Neural cell (in vitro differentiated cells): ENCODE data around the gene WARS2.

ENCODE experiments used
- CTCF ChIP-seq: fragments of 450-650 bp; IDR thresholded peaks from 2 replicates; pipeline ENCODE4 v1.5.1; 2014; ENCODE audit warnings: antibody characterized with exemption, mild to moderate bottlenecking, moderate library complexity; ENCODE audit not compliant: poor library complexity, severe bottlenecking
- EP300 ChIP-seq: fragments of 450-650 bp; conservative IDR thresholded peaks from 2 replicates; pipeline ENCODE4 v1.6.1; 2014; ENCODE audit warnings: antibody characterized with exemption, mild to moderate bottlenecking, moderate library complexity; ENCODE audit not compliant: poor library complexity, severe bottlenecking
- EZH2 ChIP-seq: fragments of 200-600, 300-800 bp; shearing (Covaris generic), sonication (generic); IDR thresholded peaks from 2 replicates; pipeline ENCODE4 v1.6.1; 2014; ENCODE audit warnings: antibody characterized with exemption, low read length, borderline replicate concordance, mild to moderate bottlenecking; ENCODE audit not compliant: insufficient read depth, poor library complexity, severe bottlenecking
- POLR2AphosphoS5 ChIP-seq: IDR thresholded peaks from 2 replicates; pipeline ENCODE4 v1.6.1; 2012
- TAF1 ChIP-seq: IDR thresholded peaks from 2 replicates; pipeline ENCODE4 v1.6.1; 2012; ENCODE audit warnings: low read depth

GRCh38 chr1:119009312-119009655 lies 131.2 kb downstream of the WARS2 start:
- TF ChIP-seq EZH2 (no peak), CTCF (no peak), POLR2AphosphoS5 (no peak), EP300 (no peak), TAF1 (no peak)
